Breast epithelium (tissue), 4 donors: ENCODE data around the gene THOC2. TPM values are rescaled to one million over a fixed set of nuclear protein-coding genes. Genes with fewer than 3 reads are reported as not detected.

Source experiments
- DNase-seq, 2 donors: peaks; one replicate each; pipeline ENCODE4 v3.0.0-alpha.2; 2019; ENCODE audit warnings: low spot score in 2 of 2
- H3K27ac ChIP-seq, 2 donors: fragments of 200-600 bp; sonication (generic) in 1 of 2; one replicate each; pipeline ENCODE4 v1.5.1; 2016 to 2019; ENCODE audit warnings: mild to moderate bottlenecking in 1 of 2
- H3K27me3 ChIP-seq, 2 donors: fragments of 200-600 bp; sonication (generic) in 1 of 2; one replicate each; pipeline versions ENCODE4 v1.5.1 to v1.6.0; 2017 to 2019; ENCODE audit warnings: control low read depth in 1 of 2, mild to moderate bottlenecking in 1 of 2
- H3K36me3 ChIP-seq: fragments of 200-600 bp; one replicate; pipeline ENCODE4 v1.5.1; 2019
- H3K4me1 ChIP-seq, 2 donors: fragments of 200-600 bp; sonication (generic); one replicate each; pipeline ENCODE4 v1.5.1; 2016 to 2019; ENCODE audit warnings: control low read depth in 1 of 2
- H3K4me3 ChIP-seq, 3 donors: fragments of 200-600 bp; sonication (generic); 1 replicate in 2 of 3; 2 replicates in 1 of 3; pipeline ENCODE4 v1.5.1; 2016 to 2019; ENCODE audit warnings: mild to moderate bottlenecking in 3 of 3, moderate library complexity in 2 of 3
- H3K9me3 ChIP-seq, 2 donors: fragments of 200-600 bp; sonication (generic) in 1 of 2; one replicate each; pipeline ENCODE4 v1.5.1; 2016 to 2019; ENCODE audit warnings: control low read depth in 1 of 2
- POLR2A ChIP-seq: fragments of 450-650 bp; IDR thresholded peaks from one replicate; pipeline ENCODE4 v1.6.1; 2016; ENCODE audit warnings: antibody characterized with exemption, mild to moderate bottlenecking, moderate library complexity
- POLR2AphosphoS5 ChIP-seq, 3 donors: sonication (generic); formaldehyde crosslinking; IDR thresholded peaks; one replicate each; pipeline ENCODE4 v1.6.1; 2017; ENCODE audit warnings: antibody characterized with exemption in 3 of 3
- intact Hi-C: fragments of 100-400 bp; cut with DNase I; formaldehyde crosslinking; loops from one replicate; pipeline ENCODE4 v1.15.1; 2023; ENCODE audit warnings: low total_unique reads
- total RNA-seq, 3 donors: library from RNA; depleted of rRNA; stranded (reverse); fragments of >200 nt; gene quantifications; one replicate each; pipeline ENCODE4 v1.1.0, GENCODE V29; 2016
- TF ChIP-seq, protein P1 (sequence below), 3 donors: fragments of 450-650 bp; IDR thresholded peaks; one replicate each; pipeline ENCODE4 v1.5.1; 2016 to 2017; ENCODE audit warnings: antibody characterized with exemption in 3 of 3, mild to moderate bottlenecking in 3 of 3, moderate library complexity in 3 of 3

The THOC2 gene
- total RNA-seq, 3 donors from 2014 or later, result 72.8 to 169 (median 119) TPM

DNA sequence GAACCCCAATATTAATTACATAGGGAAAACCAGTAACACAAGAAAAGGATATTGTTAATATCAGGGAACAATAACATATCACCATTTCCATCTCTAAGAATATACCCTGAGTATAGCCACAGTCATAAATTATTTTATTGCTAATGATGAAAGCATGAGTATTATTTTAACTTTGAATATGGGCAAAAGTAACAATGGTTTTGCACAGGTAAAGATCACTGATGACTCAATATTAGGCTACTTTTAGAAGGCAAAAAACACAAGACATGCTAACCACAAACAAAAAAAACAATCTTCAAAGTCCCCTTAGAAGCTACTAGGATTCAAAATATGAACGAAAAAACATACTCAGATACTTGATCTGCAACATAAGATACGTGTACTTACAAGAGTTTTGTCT is 36.5 kb downstream of the THOC2 start:
- H3K27me3 ChIP-seq, result no peaks in the 10 kb centered on the region
- no peak overlapping the region for H3K4me3 ChIP-seq
- TF ChIP-seq POLR2A, result no peak
- TF ChIP-seq, protein P1, sequence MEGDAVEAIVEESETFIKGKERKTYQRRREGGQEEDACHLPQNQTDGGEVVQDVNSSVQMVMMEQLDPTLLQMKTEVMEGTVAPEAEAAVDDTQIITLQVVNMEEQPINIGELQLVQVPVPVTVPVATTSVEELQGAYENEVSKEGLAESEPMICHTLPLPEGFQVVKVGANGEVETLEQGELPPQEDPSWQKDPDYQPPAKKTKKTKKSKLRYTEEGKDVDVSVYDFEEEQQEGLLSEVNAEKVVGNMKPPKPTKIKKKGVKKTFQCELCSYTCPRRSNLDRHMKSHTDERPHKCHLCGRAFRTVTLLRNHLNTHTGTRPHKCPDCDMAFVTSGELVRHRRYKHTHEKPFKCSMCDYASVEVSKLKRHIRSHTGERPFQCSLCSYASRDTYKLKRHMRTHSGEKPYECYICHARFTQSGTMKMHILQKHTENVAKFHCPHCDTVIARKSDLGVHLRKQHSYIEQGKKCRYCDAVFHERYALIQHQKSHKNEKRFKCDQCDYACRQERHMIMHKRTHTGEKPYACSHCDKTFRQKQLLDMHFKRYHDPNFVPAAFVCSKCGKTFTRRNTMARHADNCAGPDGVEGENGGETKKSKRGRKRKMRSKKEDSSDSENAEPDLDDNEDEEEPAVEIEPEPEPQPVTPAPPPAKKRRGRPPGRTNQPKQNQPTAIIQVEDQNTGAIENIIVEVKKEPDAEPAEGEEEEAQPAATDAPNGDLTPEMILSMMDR (IDR thresholded peaks at IDR 0.05), result no peak
- TF ChIP-seq POLR2AphosphoS5 (IDR thresholded peaks at IDR 0.05), result no peak
- no peak overlapping the region for H3K27ac ChIP-seq
- no peaks in the 10 kb centered on the region for H3K9me3 ChIP-seq
- DNase-seq, result no peak
- H3K4me1 ChIP-seq, result no peaks in the 10 kb centered on the region
- H3K36me3 ChIP-seq, result no peaks in the 10 kb centered on the region
- intact Hi-C loops, result no loop called here

DNA sequence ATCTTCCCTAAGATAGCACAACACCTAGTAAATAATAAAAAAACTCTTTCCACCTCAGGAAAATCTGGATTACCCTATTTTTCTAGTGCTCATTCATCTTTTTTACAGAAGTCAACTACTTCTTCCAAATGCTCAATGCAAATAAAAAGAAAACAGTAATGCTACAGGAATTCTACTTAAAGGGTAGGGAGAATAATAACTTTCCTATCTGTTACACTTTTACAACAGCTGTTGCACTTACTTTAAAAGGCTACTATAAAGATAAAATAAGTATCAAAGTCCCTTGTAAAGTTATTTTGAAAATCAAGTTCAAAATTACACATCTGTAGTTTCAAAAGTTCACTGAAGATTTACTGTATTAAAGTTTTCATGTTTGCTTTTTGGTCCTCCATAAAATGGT is 37.6 kb downstream of the THOC2 start:
- no peak for DNase-seq
- Histone ChIP-seq H3K4me3 (no peak overlapping the region), H3K9me3 (no peaks in the 10 kb centered on the region), H3K27me3 (no peaks in the 10 kb centered on the region), H3K36me3 (no peaks in the 10 kb centered on the region), H3K27ac (no peak overlapping the region), H3K4me1 (no peaks in the 10 kb centered on the region)
- TF ChIP-seq POLR2AphosphoS5 (IDR thresholded peaks at IDR 0.05) (no peak), POLR2A (no peak)
- TF ChIP-seq, protein P1 (IDR thresholded peaks at IDR 0.05), result no peak
- intact Hi-C loops, result no loop called here

DNA sequence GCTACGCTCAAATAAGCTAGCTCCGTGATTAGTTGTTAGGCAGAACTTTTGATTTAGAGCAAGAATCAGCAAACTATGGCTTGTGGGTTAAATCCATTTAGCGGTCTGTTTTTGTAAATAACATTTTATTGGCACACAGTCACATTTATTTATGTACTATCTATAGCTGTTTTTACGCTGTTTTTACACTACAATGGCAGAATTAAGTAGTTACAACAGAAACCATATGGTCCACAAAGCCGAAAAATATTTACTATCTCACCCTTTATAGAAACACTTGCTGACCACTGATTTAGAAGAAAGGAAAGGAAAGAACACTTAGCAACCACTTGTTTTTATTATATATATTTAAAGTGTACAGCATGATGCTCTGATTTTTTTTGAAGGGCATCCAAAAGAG is 41.1 kb downstream of the THOC2 start:
- H3K4me3 ChIP-seq, result no peak overlapping the region
- no peaks in the 10 kb centered on the region for H3K4me1 ChIP-seq
- H3K27ac ChIP-seq, result no peak overlapping the region
- no peaks in the 10 kb centered on the region for H3K9me3 ChIP-seq
- TF ChIP-seq POLR2AphosphoS5 (IDR thresholded peaks at IDR 0.05) (no peak), POLR2A (no peak)
- TF ChIP-seq, protein P1 (IDR thresholded peaks at IDR 0.05), result no peak
- H3K27me3 ChIP-seq, result no peaks in the 10 kb centered on the region
- no peak for DNase-seq
- no peaks in the 10 kb centered on the region for H3K36me3 ChIP-seq
- intact Hi-C loops, result no loop called here

DNA sequence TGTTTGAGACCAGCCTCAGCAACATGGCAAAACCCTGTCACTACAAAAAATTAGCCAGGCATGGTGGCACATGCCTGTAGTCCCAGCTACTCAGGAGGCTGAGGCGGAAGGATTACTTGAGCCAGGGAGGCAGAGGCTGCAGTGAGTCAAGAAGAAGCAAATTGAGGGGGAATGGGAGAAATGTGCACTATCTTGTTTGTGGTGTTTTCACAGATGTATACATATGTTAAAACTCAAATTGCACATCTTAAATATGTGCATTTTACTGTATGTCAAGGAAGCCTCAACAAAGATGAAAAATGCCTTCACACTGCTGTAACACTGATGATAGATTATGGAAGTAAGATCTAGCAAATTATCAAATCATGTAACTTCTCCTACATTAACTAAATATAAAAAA is 44.3 kb downstream of the THOC2 start:
- Histone ChIP-seq H3K4me1 (no peaks in the 10 kb centered on the region), H3K9me3 (no peaks in the 10 kb centered on the region), H3K4me3 (no peak overlapping the region), H3K36me3 (no peaks in the 10 kb centered on the region), H3K27me3 (no peaks in the 10 kb centered on the region), H3K27ac (no peak overlapping the region)
- intact Hi-C loops, result no loop called here
- TF ChIP-seq POLR2A, result no peak
- TF ChIP-seq POLR2AphosphoS5 (IDR thresholded peaks at IDR 0.05), result no peak
- TF ChIP-seq, protein P1 (IDR thresholded peaks at IDR 0.05), result no peak
- DNase-seq, result no peak

DNA sequence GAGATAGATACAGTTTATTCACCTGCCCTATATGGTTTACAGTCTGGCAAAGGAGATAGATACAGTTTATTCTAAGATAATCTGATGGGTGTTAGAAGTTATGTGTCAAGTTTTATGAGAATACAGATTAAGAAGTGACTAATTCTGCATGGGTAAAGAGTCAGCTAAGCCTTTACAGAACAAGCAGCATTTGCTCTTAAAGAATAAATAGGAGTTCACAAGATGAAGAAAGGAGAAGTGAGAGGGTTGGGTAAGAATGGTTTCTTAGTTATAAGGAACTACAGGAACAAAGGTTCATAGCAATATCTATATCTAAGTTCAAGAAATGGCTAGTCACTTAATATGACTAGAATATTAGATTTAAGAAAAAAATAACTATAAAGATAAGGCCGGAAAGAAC is 47.6 kb downstream of the THOC2 start:
- DNase-seq, result no peak
- H3K27ac ChIP-seq, result no peak overlapping the region

More for the DNA sequence above, 47.6 kb downstream of the THOC2 start:
- TF ChIP-seq POLR2AphosphoS5 (IDR thresholded peaks at IDR 0.05) (no peak), POLR2A (no peak)
- TF ChIP-seq, protein P1 (IDR thresholded peaks at IDR 0.05), result no peak
- Histone ChIP-seq H3K27me3 (peaks cover 0 to 4% of the 10 kb centered on the region in 2 donors), H3K4me1 (no peaks in the 10 kb centered on the region), H3K36me3 (no peaks in the 10 kb centered on the region), H3K4me3 (no peak overlapping the region), H3K9me3 (no peaks in the 10 kb centered on the region)
- intact Hi-C loops, result no loop called here
